Lower lobe of right lung (tissue), 2 donors: ENCODE measurements around the gene SLC13A2. TPM values are rescaled to one million over a fixed set of nuclear protein-coding genes. Genes with fewer than 3 reads are reported as not detected.

ENCODE experiments used
- ATAC-seq, 2 donors: fragments of 200-7000 bp; cut with Tn5 transposase; one replicate each; pipeline ENCODE4 v1.9.1; 2020 to 2022; ENCODE audit warnings: mild to moderate bottlenecking in 2 of 2, moderate library complexity in 2 of 2
- DNase-seq: peaks from one replicate; pipeline ENCODE4 v3.0.0-alpha.2; 2020
- H3K27ac ChIP-seq: fragments of 200-600 bp; one replicate; pipeline ENCODE4 v1.8.0; 2022
- H3K27me3 ChIP-seq: fragments of 200-600 bp; one replicate; pipeline ENCODE4 v1.8.0; 2022; ENCODE audit warnings: low read depth
- H3K36me3 ChIP-seq: fragments of 200-600 bp; one replicate; pipeline ENCODE4 v1.8.0; 2022; ENCODE audit warnings: mild to moderate bottlenecking
- H3K4me1 ChIP-seq: fragments of 200-600 bp; one replicate; pipeline ENCODE4 v1.8.0; 2022
- H3K4me3 ChIP-seq: fragments of 200-600 bp; one replicate; pipeline ENCODE4 v1.8.0; 2022; ENCODE audit warnings: mild to moderate bottlenecking
- H3K9me3 ChIP-seq: fragments of 200-600 bp; one replicate; pipeline ENCODE4 v1.8.0; 2022
- CTCF ChIP-seq: fragments of 200-600 bp; IDR thresholded peaks from one replicate; pipeline ENCODE4 v1.8.0; 2022; ENCODE audit warnings: antibody characterized with exemption, mild to moderate bottlenecking
- intact Hi-C: fragments of 100-400 bp; cut with DNase I; formaldehyde crosslinking; loops from one replicate; pipeline ENCODE4 v1.11.0; 2022
- total RNA-seq: library from RNA; stranded (reverse); fragmentation: NEBNext Ultra II Directional; extraction: Animal tissue kit (Norgen Biotek cat#: 25700); gene quantifications from one replicate; pipeline ENCODE4 v1.2.1, GENCODE V29; 2021
- donor health status: DM: no; HTN: yes; CAD: no; lungs with severe emphysema.

Gene SLC13A2
- total RNA-seq, 1 donor from 2014 or later = not detected

- intact Hi-C loops = loop anchor here (10.0 kb wide), 2 partner anchors 51 to 121 kb away; partner anchors contain the start of gene RSKR
- TF ChIP-seq CTCF = no peak
- Histone ChIP-seq H3K36me3 (no peaks in the 10 kb centered on the region), H3K4me3 (no peak overlapping the region), H3K9me3 (no peaks in the 10 kb centered on the region), H3K27me3 (no peaks in the 10 kb centered on the region), H3K27ac (no peak overlapping the region), H3K4me1 (no peaks in the 10 kb centered on the region)
- ATAC-seq (no peak), DNase-seq (no peak)
Observed at GRCh38 chr17:28493460-28493859, 20.0 kb downstream of the SLC13A2 start.

DNA sequence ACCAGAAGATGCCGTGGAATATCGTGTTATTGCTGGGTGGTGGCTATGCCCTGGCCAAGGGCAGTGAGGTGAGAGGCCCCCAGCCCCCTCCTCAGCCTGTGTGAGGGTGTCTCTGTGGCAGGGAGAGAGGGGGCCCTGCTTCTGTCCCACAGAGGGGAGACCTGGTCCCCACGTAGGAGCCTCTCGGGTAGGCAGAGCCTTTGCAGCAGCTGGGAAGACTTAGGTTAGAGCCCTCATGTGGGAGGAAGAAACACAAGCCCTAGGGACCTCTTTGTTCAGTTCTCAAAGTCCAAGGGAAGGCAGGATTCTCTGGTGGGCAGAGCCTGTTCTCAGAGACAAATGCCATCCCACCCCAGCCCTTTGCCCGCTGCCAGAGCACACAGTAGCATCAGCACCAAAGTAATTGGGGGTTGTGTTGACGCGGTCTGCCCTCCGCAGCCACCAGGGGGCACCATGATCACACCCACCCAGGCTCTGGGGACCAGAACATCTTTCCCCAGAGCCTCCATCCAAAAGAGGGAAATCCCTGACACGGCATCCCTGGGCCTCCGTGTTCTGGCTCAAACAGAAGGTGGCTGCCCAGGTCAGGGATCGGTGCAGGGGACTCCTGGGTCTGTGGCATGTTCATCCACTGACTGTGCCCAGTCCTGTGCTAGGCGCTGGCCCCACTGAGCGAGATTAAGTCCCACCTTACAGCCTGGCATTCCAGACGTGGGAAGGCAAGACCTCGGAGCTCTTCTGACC, 21.2 kb downstream of the SLC13A2 start:
- DNase-seq (peak; percentile 77), ATAC-seq (peak; percentile 83 to 86)
- no peaks in the 10 kb centered on the region for H3K9me3 ChIP-seq
- H3K27ac ChIP-seq = no peak overlapping the region
- no peaks in the 10 kb centered on the region for H3K4me1 ChIP-seq
- no peak overlapping the region for H3K4me3 ChIP-seq
- no peaks in the 10 kb centered on the region for H3K36me3 ChIP-seq
- no peaks in the 10 kb centered on the region for H3K27me3 ChIP-seq
- intact Hi-C loops = loop anchor here (10.0 kb wide), 2 partner anchors 50 to 120 kb away; partner anchors contain the start of gene RSKR
- TF ChIP-seq CTCF = peak; percentile 89

GRCh38 chr17:28495635-28496034, 22.2 kb downstream of the SLC13A2 start:
- Histone ChIP-seq H3K27ac (no peak overlapping the region), H3K9me3 (no peaks in the 10 kb centered on the region), H3K36me3 (no peaks in the 10 kb centered on the region), H3K4me3 (no peak overlapping the region), H3K27me3 (no peaks in the 10 kb centered on the region), H3K4me1 (no peaks in the 10 kb centered on the region)
- intact Hi-C loops = loop anchor here (10.0 kb wide), 2 partner anchors 49 to 119 kb away; partner anchors contain the start of gene RSKR
- ATAC-seq (no peak), DNase-seq (no peak)
- TF ChIP-seq CTCF = no peak

DNA sequence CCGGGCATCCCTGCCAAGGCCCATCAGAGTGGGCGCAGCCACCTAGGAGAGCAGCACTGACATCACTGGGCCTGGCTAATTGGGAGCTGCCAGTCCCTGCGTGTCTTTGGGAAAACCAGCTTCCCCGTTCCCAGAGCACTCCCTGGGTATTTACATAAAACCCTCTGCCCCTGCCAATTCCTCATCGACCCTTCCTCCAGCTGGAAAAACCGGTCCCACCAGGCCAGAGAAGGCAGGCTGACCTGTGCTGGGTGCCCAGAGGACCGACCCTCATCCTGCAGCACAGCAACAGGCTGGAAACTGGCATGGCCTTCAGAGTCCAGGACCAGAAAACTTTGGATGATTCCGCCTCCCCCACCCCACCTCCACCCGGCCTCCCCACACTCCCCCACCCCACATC, 24.5 kb downstream of the SLC13A2 start:
- Histone ChIP-seq H3K4me3 (no peak overlapping the region), H3K9me3 (no peaks in the 10 kb centered on the region), H3K27ac (no peak overlapping the region), H3K36me3 (no peaks in the 10 kb centered on the region), H3K27me3 (no peaks in the 10 kb centered on the region), H3K4me1 (no peaks in the 10 kb centered on the region)
- intact Hi-C loops = loop anchor here (10.0 kb wide), 2 partner anchors 47 to 117 kb away; partner anchors contain the start of gene RSKR
- TF ChIP-seq CTCF = no peak
- ATAC-seq (peak; percentile 9 to 17), DNase-seq (no peak)

- TF ChIP-seq CTCF = no peak
- H3K4me1 ChIP-seq = no peaks in the 10 kb centered on the region
- intact Hi-C loops = loop anchor here (10.0 kb wide), 2 partner anchors 46 to 116 kb away; partner anchors contain the start of gene RSKR
- no peak overlapping the region for H3K4me3 ChIP-seq
- ATAC-seq = no peak
- no peak for DNase-seq
- no peaks in the 10 kb centered on the region for H3K36me3 ChIP-seq
- H3K9me3 ChIP-seq = no peaks in the 10 kb centered on the region
- H3K27ac ChIP-seq = no peak overlapping the region
- no peaks in the 10 kb centered on the region for H3K27me3 ChIP-seq
Observed at GRCh38 chr17:28498652-28499363, 25.4 kb downstream of the SLC13A2 start.
